ENCODE measurements around the gene WWC2. TPM values are rescaled to one million over a fixed set of nuclear protein-coding genes. Genes with fewer than 3 reads are reported as not detected.

WWC2 gene
- total RNA-seq, 1 donor from 2014 or later = 46.2 TPM

- H3K4me3 ChIP-seq (ENCODE audit: low read depth, low read length) = no peak overlapping the region
- TF ChIP-seq CTCF (conservative IDR thresholded peaks at IDR 0.05; ENCODE audit: low read depth, low read length) = no peak
- DNase-seq (ENCODE audit: low read depth) = no peak
Observed at GRCh38 chr4:183130328-183131155, 31.5 kb downstream of the WWC2 start.

- TF ChIP-seq CTCF (conservative IDR thresholded peaks at IDR 0.05; ENCODE audit: low read depth, low read length) = no peak
- H3K4me3 ChIP-seq (ENCODE audit: low read depth, low read length) = no peak overlapping the region
Observed at GRCh38 chr4:183132081-183132480, 33.0 kb downstream of the WWC2 start.

GRCh38 chr4:183132865-183133264, 33.8 kb downstream of the WWC2 start:
- no peak overlapping the region for H3K4me3 ChIP-seq (ENCODE audit: low read depth, low read length)
- no peak for TF ChIP-seq CTCF (conservative IDR thresholded peaks at IDR 0.05; ENCODE audit: low read depth, low read length)
- DNase-seq (ENCODE audit: low read depth) = no peak

More at GRCh38 chr4:183132081-183132480, 33.0 kb downstream of the WWC2 start:
- no peak for DNase-seq (ENCODE audit: low read depth)

GRCh38 chr4:183136855-183137254, 37.8 kb downstream of the WWC2 start:
- no peak overlapping the region for H3K4me3 ChIP-seq (ENCODE audit: low read depth, low read length)
- TF ChIP-seq CTCF (conservative IDR thresholded peaks at IDR 0.05; ENCODE audit: low read depth, low read length) = no peak
- DNase-seq (ENCODE audit: low read depth) = no peak

- no peak for TF ChIP-seq CTCF (conservative IDR thresholded peaks at IDR 0.05; ENCODE audit: low read depth, low read length)
- H3K4me3 ChIP-seq (ENCODE audit: low read depth, low read length) = no peak overlapping the region
- no peak for DNase-seq (ENCODE audit: low read depth)
Observed at GRCh38 chr4:183139058-183139750, 40.1 kb downstream of the WWC2 start.

- no peak for DNase-seq (ENCODE audit: low read depth)
- TF ChIP-seq CTCF (conservative IDR thresholded peaks at IDR 0.05; ENCODE audit: low read depth, low read length) = no peak
- no peak overlapping the region for H3K4me3 ChIP-seq (ENCODE audit: low read depth, low read length)
Observed at GRCh38 chr4:183139972-183140570, 41.0 kb downstream of the WWC2 start.

All from epithelial cell of proximal tubule (primary cell).